ENCODE measurements around the gene SMYD1. TPM values are rescaled to one million over a fixed set of nuclear protein-coding genes. Genes with fewer than 3 reads are reported as not detected.

SMYD1 gene
- total RNA-seq, 1 experiment from 2014 or later: not detected

- DNase-seq (ENCODE audit: low read depth): no peak
Measured at GRCh38 chr2:88122141-88122884, 54.7 kb downstream of the SMYD1 start.

GRCh38 chr2:88123164-88123974, 55.7 kb downstream of the SMYD1 start:
- DNase-seq (ENCODE audit: low read depth): no peak

GRCh38 chr2:88123975-88124917, 56.6 kb downstream of the SMYD1 start:
- DNase-seq (ENCODE audit: low read depth): no peak

- DNase-seq (ENCODE audit: low read depth): no peak
Measured at GRCh38 chr2:88125344-88125923, 57.8 kb downstream of the SMYD1 start.

- no peak for DNase-seq (ENCODE audit: low read depth)
Measured at GRCh38 chr2:88125924-88126771, 58.5 kb downstream of the SMYD1 start.

- DNase-seq (ENCODE audit: low read depth): no peak
Measured at GRCh38 chr2:88126772-88127637, 59.4 kb downstream of the SMYD1 start.

GRCh38 chr2:88127638-88127887, 59.9 kb downstream of the SMYD1 start:
- DNase-seq (ENCODE audit: low read depth): no peak

GRCh38 chr2:88127888-88128653, 60.4 kb downstream of the SMYD1 start, which contains the start of gene FABP1:
Gene FABP1, minus strand, starts transcription at chr2:88128062. Its CDS starts 45 bp downstream, at chr2:88128017.
- DNase-seq (ENCODE audit: low read depth): no peak

GRCh38 chr2:88128654-88129312, 61.2 kb downstream of the SMYD1 start:
- DNase-seq (ENCODE audit: low read depth): no peak

- no peak for DNase-seq (ENCODE audit: low read depth)
Measured at GRCh38 chr2:88129313-88129959, 61.8 kb downstream of the SMYD1 start.

- no peak for DNase-seq (ENCODE audit: low read depth)
Measured at GRCh38 chr2:88131201-88131998, 63.8 kb downstream of the SMYD1 start.

- no peak for DNase-seq (ENCODE audit: low read depth)
Measured at GRCh38 chr2:88131999-88132368, 64.4 kb downstream of the SMYD1 start.

GRCh38 chr2:88133875-88134274, 66.2 kb downstream of the SMYD1 start:
- no peak for DNase-seq (ENCODE audit: low read depth)

GRCh38 chr2:88136817-88137216, 69.2 kb downstream of the SMYD1 start:
- DNase-seq (ENCODE audit: low read depth): no peak

- DNase-seq (ENCODE audit: low read depth): no peak
Measured at GRCh38 chr2:88137833-88138232, 70.2 kb downstream of the SMYD1 start.

GRCh38 chr2:88139203-88139702, 71.6 kb downstream of the SMYD1 start:
- DNase-seq (ENCODE audit: low read depth): no peak

GRCh38 chr2:88139804-88140203, 72.2 kb downstream of the SMYD1 start:
- no peak for DNase-seq (ENCODE audit: low read depth)

Data from M059J (cell line).